Testis (tissue), 2 donors: ENCODE measurements around the gene CDON.

Experiments
- POLR2A ChIP-seq: fragments of 450-650 bp; IDR thresholded peaks from one replicate; pipeline ENCODE4 v1.6.1; 2017; ENCODE audit warnings: antibody characterized with exemption, mild to moderate bottlenecking, moderate library complexity
- TF ChIP-seq, protein P1 (sequence below), 3 experiments: fragments of 450-650 bp in 2 of 3; fragments of 200-600 bp in 1 of 3; sonication (generic) in 1 of 3; IDR thresholded peaks; one replicate each; pipeline ENCODE4 v1.5.1; 2016 to 2019; ENCODE audit warnings: antibody characterized with exemption in 3 of 3, mild to moderate bottlenecking in 2 of 3, moderate library complexity in 1 of 3

DNA sequence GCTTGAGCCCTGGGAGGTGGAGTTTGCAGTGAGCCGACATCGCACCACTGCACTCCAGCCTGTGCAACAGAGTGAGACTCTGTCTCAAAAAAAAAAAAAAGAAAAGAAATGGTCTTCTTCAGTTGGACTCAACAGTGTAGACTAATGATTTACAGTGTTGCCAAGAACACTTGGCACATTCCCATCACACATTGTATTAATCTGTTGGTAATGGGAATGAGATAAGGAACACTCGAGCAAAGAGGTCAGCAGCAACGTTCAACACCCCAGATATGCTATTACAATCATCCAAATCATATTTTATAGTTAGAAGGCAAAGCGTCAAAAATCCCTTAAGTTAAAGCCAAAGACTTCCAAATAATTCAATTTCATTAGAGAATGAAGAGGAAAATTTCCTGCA, 14.5 kb downstream of the CDON start:
- TF ChIP-seq, protein P1, sequence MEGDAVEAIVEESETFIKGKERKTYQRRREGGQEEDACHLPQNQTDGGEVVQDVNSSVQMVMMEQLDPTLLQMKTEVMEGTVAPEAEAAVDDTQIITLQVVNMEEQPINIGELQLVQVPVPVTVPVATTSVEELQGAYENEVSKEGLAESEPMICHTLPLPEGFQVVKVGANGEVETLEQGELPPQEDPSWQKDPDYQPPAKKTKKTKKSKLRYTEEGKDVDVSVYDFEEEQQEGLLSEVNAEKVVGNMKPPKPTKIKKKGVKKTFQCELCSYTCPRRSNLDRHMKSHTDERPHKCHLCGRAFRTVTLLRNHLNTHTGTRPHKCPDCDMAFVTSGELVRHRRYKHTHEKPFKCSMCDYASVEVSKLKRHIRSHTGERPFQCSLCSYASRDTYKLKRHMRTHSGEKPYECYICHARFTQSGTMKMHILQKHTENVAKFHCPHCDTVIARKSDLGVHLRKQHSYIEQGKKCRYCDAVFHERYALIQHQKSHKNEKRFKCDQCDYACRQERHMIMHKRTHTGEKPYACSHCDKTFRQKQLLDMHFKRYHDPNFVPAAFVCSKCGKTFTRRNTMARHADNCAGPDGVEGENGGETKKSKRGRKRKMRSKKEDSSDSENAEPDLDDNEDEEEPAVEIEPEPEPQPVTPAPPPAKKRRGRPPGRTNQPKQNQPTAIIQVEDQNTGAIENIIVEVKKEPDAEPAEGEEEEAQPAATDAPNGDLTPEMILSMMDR (IDR thresholded peaks at IDR 0.05): no peak
- TF ChIP-seq POLR2A: no peak
